ENCODE measurements around the gene PAX4. TPM values are rescaled to one million over a fixed set of nuclear protein-coding genes. Genes with fewer than 3 reads are reported as not detected.

The PAX4 gene
- total and polyA plus RNA-seq, 9 of the 15 experiments (the other 6 are each of a cell fraction or from before 2014, with no cell fraction given), result not detected

DNA sequence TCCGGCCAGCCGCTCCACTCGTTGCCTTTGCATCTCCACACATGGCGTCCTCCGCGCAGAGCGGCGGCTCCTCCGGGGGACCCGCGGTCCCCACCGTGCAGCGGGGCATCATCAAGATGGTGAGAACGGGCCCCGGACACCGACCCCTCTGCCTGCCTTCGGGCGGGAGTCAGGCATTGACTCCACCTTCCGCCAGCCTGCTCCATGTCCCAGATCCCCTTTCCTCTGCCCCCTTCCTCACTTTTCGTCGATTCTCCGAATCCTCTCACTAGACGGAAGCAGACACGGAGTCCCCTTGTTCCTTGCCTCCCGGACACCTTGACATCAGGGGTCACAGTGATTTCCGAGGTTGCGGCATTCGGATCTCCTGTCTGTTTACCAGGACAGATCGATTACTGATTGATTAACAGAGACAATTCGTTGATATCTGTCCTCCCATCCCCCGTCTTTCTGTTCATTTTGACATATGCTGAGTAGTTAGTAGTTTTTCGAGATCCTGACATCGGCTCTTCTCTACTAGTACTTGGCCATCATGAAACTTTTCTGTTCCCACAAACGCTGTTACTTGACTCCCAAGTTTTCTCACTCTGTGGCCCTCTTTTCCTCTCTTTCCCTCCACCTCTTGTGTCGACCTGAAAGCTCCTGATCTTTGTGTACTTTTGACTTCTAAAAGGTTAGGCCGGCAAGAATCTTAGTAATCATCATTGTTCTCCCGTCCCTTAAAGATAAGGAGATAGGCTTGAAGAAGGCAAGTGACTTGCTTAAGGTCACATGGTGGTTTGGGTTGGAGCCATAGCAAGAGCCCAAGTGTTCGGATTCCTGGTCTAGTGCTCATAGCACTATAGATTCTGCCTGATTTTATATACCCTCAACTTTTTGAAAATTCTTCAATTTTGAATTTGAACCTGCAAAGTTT is 34.6 kb upstream of the PAX4 start (continued):
- TF ChIP-seq, protein P1, sequence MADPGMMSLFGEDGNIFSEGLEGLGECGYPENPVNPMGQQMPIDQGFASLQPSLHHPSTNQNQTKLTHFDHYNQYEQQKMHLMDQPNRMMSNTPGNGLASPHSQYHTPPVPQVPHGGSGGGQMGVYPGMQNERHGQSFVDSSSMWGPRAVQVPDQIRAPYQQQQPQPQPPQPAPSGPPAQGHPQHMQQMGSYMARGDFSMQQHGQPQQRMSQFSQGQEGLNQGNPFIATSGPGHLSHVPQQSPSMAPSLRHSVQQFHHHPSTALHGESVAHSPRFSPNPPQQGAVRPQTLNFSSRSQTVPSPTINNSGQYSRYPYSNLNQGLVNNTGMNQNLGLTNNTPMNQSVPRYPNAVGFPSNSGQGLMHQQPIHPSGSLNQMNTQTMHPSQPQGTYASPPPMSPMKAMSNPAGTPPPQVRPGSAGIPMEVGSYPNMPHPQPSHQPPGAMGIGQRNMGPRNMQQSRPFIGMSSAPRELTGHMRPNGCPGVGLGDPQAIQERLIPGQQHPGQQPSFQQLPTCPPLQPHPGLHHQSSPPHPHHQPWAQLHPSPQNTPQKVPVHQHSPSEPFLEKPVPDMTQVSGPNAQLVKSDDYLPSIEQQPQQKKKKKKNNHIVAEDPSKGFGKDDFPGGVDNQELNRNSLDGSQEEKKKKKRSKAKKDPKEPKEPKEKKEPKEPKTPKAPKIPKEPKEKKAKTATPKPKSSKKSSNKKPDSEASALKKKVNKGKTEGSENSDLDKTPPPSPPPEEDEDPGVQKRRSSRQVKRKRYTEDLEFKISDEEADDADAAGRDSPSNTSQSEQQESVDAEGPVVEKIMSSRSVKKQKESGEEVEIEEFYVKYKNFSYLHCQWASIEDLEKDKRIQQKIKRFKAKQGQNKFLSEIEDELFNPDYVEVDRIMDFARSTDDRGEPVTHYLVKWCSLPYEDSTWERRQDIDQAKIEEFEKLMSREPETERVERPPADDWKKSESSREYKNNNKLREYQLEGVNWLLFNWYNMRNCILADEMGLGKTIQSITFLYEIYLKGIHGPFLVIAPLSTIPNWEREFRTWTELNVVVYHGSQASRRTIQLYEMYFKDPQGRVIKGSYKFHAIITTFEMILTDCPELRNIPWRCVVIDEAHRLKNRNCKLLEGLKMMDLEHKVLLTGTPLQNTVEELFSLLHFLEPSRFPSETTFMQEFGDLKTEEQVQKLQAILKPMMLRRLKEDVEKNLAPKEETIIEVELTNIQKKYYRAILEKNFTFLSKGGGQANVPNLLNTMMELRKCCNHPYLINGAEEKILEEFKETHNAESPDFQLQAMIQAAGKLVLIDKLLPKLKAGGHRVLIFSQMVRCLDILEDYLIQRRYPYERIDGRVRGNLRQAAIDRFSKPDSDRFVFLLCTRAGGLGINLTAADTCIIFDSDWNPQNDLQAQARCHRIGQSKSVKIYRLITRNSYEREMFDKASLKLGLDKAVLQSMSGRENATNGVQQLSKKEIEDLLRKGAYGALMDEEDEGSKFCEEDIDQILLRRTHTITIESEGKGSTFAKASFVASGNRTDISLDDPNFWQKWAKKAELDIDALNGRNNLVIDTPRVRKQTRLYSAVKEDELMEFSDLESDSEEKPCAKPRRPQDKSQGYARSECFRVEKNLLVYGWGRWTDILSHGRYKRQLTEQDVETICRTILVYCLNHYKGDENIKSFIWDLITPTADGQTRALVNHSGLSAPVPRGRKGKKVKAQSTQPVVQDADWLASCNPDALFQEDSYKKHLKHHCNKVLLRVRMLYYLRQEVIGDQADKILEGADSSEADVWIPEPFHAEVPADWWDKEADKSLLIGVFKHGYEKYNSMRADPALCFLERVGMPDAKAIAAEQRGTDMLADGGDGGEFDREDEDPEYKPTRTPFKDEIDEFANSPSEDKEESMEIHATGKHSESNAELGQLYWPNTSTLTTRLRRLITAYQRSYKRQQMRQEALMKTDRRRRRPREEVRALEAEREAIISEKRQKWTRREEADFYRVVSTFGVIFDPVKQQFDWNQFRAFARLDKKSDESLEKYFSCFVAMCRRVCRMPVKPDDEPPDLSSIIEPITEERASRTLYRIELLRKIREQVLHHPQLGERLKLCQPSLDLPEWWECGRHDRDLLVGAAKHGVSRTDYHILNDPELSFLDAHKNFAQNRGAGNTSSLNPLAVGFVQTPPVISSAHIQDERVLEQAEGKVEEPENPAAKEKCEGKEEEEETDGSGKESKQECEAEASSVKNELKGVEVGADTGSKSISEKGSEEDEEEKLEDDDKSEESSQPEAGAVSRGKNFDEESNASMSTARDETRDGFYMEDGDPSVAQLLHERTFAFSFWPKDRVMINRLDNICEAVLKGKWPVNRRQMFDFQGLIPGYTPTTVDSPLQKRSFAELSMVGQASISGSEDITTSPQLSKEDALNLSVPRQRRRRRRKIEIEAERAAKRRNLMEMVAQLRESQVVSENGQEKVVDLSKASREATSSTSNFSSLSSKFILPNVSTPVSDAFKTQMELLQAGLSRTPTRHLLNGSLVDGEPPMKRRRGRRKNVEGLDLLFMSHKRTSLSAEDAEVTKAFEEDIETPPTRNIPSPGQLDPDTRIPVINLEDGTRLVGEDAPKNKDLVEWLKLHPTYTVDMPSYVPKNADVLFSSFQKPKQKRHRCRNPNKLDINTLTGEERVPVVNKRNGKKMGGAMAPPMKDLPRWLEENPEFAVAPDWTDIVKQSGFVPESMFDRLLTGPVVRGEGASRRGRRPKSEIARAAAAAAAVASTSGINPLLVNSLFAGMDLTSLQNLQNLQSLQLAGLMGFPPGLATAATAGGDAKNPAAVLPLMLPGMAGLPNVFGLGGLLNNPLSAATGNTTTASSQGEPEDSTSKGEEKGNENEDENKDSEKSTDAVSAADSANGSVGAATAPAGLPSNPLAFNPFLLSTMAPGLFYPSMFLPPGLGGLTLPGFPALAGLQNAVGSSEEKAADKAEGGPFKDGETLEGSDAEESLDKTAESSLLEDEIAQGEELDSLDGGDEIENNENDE (IDR thresholded peaks at IDR 0.05; ENCODE audit: low read depth, low read length), result no peak
- TF ChIP-seq CEBPB (tag; IDR thresholded peaks at IDR 0.05) (no peak), MEIS2 (IDR thresholded peaks at IDR 0.05; ENCODE audit: partially characterized antibody) (no peak), ZNF347 (CRISPR knock-in tag; IDR thresholded peaks at IDR 0.05; ENCODE audit: low read depth) (no peak), RBM25 (IDR thresholded peaks at IDR 0.05; ENCODE audit: low read depth, low read length, severe bottlenecking) (no peak), FOXP1 (CRISPR knock-in tag; IDR thresholded peaks at IDR 0.05) (peak; percentile 58), HNRNPL (IDR thresholded peaks at IDR 0.05; ENCODE audit: low read depth, low read length) (no peak; the same call in 1 of the 2 replicates), KDM1A (IDR thresholded peaks at IDR 0.05) (peak; percentile 67 to 72), RFX5 (IDR thresholded peaks at IDR 0.05; ENCODE audit: low read depth, low read length) (no peak), TEAD1 (CRISPR knock-in tag; IDR thresholded peaks at IDR 0.05) (no peak; a peak in 1 of 4 replicates), HCFC1 (IDR thresholded peaks at IDR 0.05; ENCODE audit: low read depth, low read length) (no peak), ZNF77 (CRISPR knock-in tag; IDR thresholded peaks at IDR 0.05) (no peak), ZNF644 (tag; IDR thresholded peaks at IDR 0.05; ENCODE audit: low read depth) (no peak)
- TF ChIP-seq, protein P2, sequence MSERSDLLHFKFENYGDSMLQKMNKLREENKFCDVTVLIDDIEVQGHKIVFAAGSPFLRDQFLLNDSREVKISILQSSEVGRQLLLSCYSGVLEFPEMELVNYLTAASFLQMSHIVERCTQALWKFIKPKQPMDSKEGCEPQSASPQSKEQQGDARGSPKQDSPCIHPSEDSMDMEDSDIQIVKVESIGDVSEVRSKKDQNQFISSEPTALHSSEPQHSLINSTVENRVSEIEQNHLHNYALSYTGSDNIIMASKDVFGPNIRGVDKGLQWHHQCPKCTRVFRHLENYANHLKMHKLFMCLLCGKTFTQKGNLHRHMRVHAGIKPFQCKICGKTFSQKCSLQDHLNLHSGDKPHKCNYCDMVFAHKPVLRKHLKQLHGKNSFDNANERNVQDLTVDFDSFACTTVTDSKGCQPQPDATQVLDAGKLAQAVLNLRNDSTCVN (CRISPR knock-in tag; IDR thresholded peaks at IDR 0.05), result no peak

Measured in K562 (cell line).